ENCODE measurements around the gene HPSE2.

HPSE2 gene

GRCh38 chr10:98880971-98881370 lies 354.7 kb downstream of the HPSE2 start:
- TF ChIP-seq YY1 (IDR thresholded peaks at IDR 0.05; ENCODE audit: low read depth) = no peak
- TF ChIP-seq CREB1 (IDR thresholded peaks at IDR 0.05; ENCODE audit: low read depth) = no peak

DNA sequence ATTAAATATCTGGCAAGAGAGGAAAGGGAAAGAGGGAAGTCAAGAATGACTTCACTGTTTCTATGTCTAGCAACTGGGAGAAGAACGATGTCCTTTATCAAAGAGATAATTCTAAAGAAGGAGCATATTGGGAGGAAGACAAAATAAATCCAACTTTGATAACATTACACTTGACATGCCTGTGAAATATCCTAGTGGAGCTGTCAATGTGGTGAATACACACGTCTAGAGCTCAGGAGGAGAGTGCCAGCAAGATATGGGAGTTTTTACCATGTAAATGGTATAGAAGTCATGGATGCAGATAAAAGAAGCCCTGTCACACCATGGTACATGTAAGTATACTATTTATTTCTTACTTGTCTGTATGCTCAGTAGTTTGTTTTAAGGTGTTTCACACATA lies 356.7 kb downstream of the HPSE2 start:
- TF ChIP-seq EGR1 (IDR thresholded peaks at IDR 0.05) = no peak
- no peak for TF ChIP-seq MAX (IDR thresholded peaks at IDR 0.05)
- TF ChIP-seq, protein P1, sequence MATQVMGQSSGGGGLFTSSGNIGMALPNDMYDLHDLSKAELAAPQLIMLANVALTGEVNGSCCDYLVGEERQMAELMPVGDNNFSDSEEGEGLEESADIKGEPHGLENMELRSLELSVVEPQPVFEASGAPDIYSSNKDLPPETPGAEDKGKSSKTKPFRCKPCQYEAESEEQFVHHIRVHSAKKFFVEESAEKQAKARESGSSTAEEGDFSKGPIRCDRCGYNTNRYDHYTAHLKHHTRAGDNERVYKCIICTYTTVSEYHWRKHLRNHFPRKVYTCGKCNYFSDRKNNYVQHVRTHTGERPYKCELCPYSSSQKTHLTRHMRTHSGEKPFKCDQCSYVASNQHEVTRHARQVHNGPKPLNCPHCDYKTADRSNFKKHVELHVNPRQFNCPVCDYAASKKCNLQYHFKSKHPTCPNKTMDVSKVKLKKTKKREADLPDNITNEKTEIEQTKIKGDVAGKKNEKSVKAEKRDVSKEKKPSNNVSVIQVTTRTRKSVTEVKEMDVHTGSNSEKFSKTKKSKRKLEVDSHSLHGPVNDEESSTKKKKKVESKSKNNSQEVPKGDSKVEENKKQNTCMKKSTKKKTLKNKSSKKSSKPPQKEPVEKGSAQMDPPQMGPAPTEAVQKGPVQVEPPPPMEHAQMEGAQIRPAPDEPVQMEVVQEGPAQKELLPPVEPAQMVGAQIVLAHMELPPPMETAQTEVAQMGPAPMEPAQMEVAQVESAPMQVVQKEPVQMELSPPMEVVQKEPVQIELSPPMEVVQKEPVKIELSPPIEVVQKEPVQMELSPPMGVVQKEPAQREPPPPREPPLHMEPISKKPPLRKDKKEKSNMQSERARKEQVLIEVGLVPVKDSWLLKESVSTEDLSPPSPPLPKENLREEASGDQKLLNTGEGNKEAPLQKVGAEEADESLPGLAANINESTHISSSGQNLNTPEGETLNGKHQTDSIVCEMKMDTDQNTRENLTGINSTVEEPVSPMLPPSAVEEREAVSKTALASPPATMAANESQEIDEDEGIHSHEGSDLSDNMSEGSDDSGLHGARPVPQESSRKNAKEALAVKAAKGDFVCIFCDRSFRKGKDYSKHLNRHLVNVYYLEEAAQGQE (IDR thresholded peaks at IDR 0.05; ENCODE audit: low read depth) = no peak
- no peak for TF ChIP-seq YY1 (IDR thresholded peaks at IDR 0.05; ENCODE audit: low read depth)
- TF ChIP-seq USF1 (IDR thresholded peaks at IDR 0.05) = no peak
- TF ChIP-seq ZBTB7A (IDR thresholded peaks at IDR 0.05; ENCODE audit: low read depth) = no peak
- no peak for TF ChIP-seq FOXM1 (IDR thresholded peaks at IDR 0.05; ENCODE audit: borderline replicate concordance, low read depth)
- TF ChIP-seq TEAD4 (IDR thresholded peaks at IDR 0.05) = no peak
- TF ChIP-seq RAD21 (IDR thresholded peaks at IDR 0.05; ENCODE audit: low read depth) = no peak
- no peak for TF ChIP-seq TAF1 (IDR thresholded peaks at IDR 0.05; ENCODE audit: low read depth)
- no peak for TF ChIP-seq TCF12 (IDR thresholded peaks at IDR 0.05; ENCODE audit: low read depth)
- no peak for TF ChIP-seq CEBPB (IDR thresholded peaks at IDR 0.05)
- TF ChIP-seq CREB1 (IDR thresholded peaks at IDR 0.05; ENCODE audit: low read depth) = no peak
- TF ChIP-seq NFIC (IDR thresholded peaks at IDR 0.05) = no peak

GRCh38 chr10:98878418-98878817 lies 357.2 kb downstream of the HPSE2 start:
- TF ChIP-seq CEBPB (IDR thresholded peaks at IDR 0.05) (no peak), YY1 (IDR thresholded peaks at IDR 0.05; ENCODE audit: low read depth) (no peak), FOXM1 (IDR thresholded peaks at IDR 0.05; ENCODE audit: borderline replicate concordance, low read depth) (no peak), MAX (IDR thresholded peaks at IDR 0.05) (no peak), RAD21 (IDR thresholded peaks at IDR 0.05; ENCODE audit: low read depth) (no peak), CREB1 (IDR thresholded peaks at IDR 0.05; ENCODE audit: low read depth) (no peak)

- TF ChIP-seq EP300 (IDR thresholded peaks at IDR 0.05; ENCODE audit: borderline replicate concordance) (no peak), RAD21 (IDR thresholded peaks at IDR 0.05; ENCODE audit: low read depth) (no peak), CEBPB (IDR thresholded peaks at IDR 0.05) (no peak), YY1 (IDR thresholded peaks at IDR 0.05; ENCODE audit: low read depth) (no peak), TAF1 (IDR thresholded peaks at IDR 0.05; ENCODE audit: low read depth) (no peak), FOXM1 (IDR thresholded peaks at IDR 0.05; ENCODE audit: borderline replicate concordance, low read depth) (no peak), TCF12 (IDR thresholded peaks at IDR 0.05; ENCODE audit: low read depth) (no peak), TEAD4 (IDR thresholded peaks at IDR 0.05) (no peak)
- TF ChIP-seq, protein P1 (IDR thresholded peaks at IDR 0.05; ENCODE audit: low read depth) = no peak
Measured at GRCh38 chr10:98861962-98862361, 373.7 kb downstream of the HPSE2 start.

- TF ChIP-seq EGR1 (IDR thresholded peaks at IDR 0.05) (no peak), YY1 (IDR thresholded peaks at IDR 0.05; ENCODE audit: low read depth) (no peak), RAD21 (IDR thresholded peaks at IDR 0.05; ENCODE audit: low read depth) (peak; percentile 9; the same call in 1 of the 2 replicates)
Measured at GRCh38 chr10:98858525-98858924, 377.1 kb downstream of the HPSE2 start.

GRCh38 chr10:98855403-98856189 lies 380.1 kb downstream of the HPSE2 start:
- no peak for TF ChIP-seq USF1 (IDR thresholded peaks at IDR 0.05)

GRCh38 chr10:98852686-98853085 lies 383.0 kb downstream of the HPSE2 start:
- no peak for TF ChIP-seq CEBPB (IDR thresholded peaks at IDR 0.05)
- no peak for TF ChIP-seq EP300 (IDR thresholded peaks at IDR 0.05; ENCODE audit: borderline replicate concordance)
- TF ChIP-seq ZBTB7A (IDR thresholded peaks at IDR 0.05; ENCODE audit: low read depth) = no peak
- no peak for TF ChIP-seq NFIC (IDR thresholded peaks at IDR 0.05)
- no peak for TF ChIP-seq YY1 (IDR thresholded peaks at IDR 0.05; ENCODE audit: low read depth)
- TF ChIP-seq RAD21 (IDR thresholded peaks at IDR 0.05; ENCODE audit: low read depth) = no peak
- no peak for TF ChIP-seq TEAD4 (IDR thresholded peaks at IDR 0.05)
- no peak for TF ChIP-seq USF1 (IDR thresholded peaks at IDR 0.05)
- TF ChIP-seq TCF12 (IDR thresholded peaks at IDR 0.05; ENCODE audit: low read depth) = no peak
- TF ChIP-seq, protein P1 (IDR thresholded peaks at IDR 0.05; ENCODE audit: low read depth) = no peak
- no peak for TF ChIP-seq EGR1 (IDR thresholded peaks at IDR 0.05)
- no peak for TF ChIP-seq MAX (IDR thresholded peaks at IDR 0.05)
- TF ChIP-seq FOXM1 (IDR thresholded peaks at IDR 0.05; ENCODE audit: borderline replicate concordance, low read depth) = no peak
- no peak for TF ChIP-seq TAF1 (IDR thresholded peaks at IDR 0.05; ENCODE audit: low read depth)
- TF ChIP-seq CREB1 (IDR thresholded peaks at IDR 0.05; ENCODE audit: low read depth) = no peak
